RWPE2 (cell line): ENCODE measurements around the gene GPRC5A.

ENCODE experiments used
- ATAC-seq: fragments of 200-7000 bp; cut with Tn5 transposase; 3 replicates; pipeline ENCODE4 v1.9.1; 2021; ENCODE audit warnings: low read depth
- DNase-seq: peaks from one replicate; pipeline ENCODE4 v3.0.0-alpha.2; 2020; ENCODE audit warnings: low spot score
- H3K27ac ChIP-seq: fragments of 450-650 bp; 2 replicates; pipeline ENCODE4 v1.5.1; 2017; ENCODE audit warnings: mild to moderate bottlenecking; ENCODE audit not compliant: poor library complexity, severe bottlenecking
- H3K27me3 ChIP-seq: fragments of 250-450 bp; sonication (Bioruptor Pico); 2 replicates; pipeline ENCODE4 v1.5.1; 2021; ENCODE audit warnings: mild to moderate bottlenecking, moderate library complexity; ENCODE audit not compliant: insufficient read depth, poor library complexity, severe bottlenecking
- H3K36me3 ChIP-seq: fragments of 250-450 bp; sonication (Bioruptor Pico); 2 replicates; pipeline ENCODE4 v1.5.1; 2020; ENCODE audit warnings: low read depth, mild to moderate bottlenecking, moderate library complexity
- H3K4me1 ChIP-seq: fragments of 250-450 bp; sonication (Bioruptor Pico); 2 replicates; pipeline ENCODE4 v1.5.1; 2021; ENCODE audit warnings: mild to moderate bottlenecking, moderate library complexity; ENCODE audit not compliant: insufficient read depth, poor library complexity, severe bottlenecking
- H3K4me3 ChIP-seq: fragments of 250-450 bp; sonication (Bioruptor Pico); 2 replicates; pipeline ENCODE4 v1.5.1; 2021; ENCODE audit warnings: mild to moderate bottlenecking, moderate library complexity; ENCODE audit not compliant: severe bottlenecking
- H3K9me3 ChIP-seq: fragments of 250-450 bp; sonication (Bioruptor Pico); 2 replicates; pipeline ENCODE4 v1.5.1; 2021; ENCODE audit warnings: mild to moderate bottlenecking, moderate library complexity; ENCODE audit not compliant: severe bottlenecking
- TF ChIP-seq, protein P1 (sequence below): fragments of 450-650 bp; IDR thresholded peaks from one replicate; pipeline ENCODE4 v1.5.1; 2017; ENCODE audit warnings: mild to moderate bottlenecking, moderate library complexity; ENCODE audit not compliant: poor library complexity, severe bottlenecking

Gene GPRC5A

DNA sequence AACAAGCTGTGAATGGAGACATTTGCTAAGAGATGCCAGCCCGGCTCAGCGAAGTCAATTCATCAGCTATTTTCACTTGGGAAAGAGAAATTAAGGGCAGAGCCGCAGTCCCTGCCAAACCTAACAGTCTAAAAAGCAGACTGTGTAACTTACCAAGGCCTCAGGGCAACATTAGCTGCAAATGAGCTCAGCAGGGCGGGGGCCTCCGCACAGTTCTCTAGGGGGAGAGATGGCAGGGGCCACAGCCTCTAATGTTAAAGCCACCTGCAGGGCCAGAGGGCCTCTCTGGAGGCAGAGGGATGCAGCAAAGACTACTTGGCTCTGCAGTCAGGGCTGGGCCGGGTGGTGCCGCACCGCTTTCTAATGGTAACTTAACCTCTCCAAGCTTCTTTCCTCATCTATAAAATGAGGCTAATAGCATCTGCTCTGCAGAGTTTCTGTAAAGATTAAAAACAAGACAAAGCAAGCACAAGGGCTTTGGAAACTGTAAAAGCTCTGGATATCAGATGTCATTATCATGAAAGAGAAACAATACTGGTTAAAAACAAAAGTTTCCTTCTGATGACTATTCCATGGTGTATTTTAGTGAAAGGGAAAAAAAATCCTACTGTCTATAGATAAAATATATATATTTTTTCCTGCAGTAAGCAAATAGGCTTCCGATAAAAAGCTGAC lies 13.4 kb upstream of the GPRC5A start:
- Histone ChIP-seq H3K9me3 (no peaks in the 10 kb centered on the region), H3K4me3 (no peak overlapping the region), H3K27ac (peak overlapping the region; percentile 97), H3K36me3 (no peaks in the 10 kb centered on the region), H3K4me1 (peaks cover 44% of the 10 kb centered on the region), H3K27me3 (no peaks in the 10 kb centered on the region)
- DNase-seq = no peak
- TF ChIP-seq, protein P1, sequence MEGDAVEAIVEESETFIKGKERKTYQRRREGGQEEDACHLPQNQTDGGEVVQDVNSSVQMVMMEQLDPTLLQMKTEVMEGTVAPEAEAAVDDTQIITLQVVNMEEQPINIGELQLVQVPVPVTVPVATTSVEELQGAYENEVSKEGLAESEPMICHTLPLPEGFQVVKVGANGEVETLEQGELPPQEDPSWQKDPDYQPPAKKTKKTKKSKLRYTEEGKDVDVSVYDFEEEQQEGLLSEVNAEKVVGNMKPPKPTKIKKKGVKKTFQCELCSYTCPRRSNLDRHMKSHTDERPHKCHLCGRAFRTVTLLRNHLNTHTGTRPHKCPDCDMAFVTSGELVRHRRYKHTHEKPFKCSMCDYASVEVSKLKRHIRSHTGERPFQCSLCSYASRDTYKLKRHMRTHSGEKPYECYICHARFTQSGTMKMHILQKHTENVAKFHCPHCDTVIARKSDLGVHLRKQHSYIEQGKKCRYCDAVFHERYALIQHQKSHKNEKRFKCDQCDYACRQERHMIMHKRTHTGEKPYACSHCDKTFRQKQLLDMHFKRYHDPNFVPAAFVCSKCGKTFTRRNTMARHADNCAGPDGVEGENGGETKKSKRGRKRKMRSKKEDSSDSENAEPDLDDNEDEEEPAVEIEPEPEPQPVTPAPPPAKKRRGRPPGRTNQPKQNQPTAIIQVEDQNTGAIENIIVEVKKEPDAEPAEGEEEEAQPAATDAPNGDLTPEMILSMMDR = no peak
- peak; percentile 13; the same call in 1 of the 3 replicates for ATAC-seq

DNA sequence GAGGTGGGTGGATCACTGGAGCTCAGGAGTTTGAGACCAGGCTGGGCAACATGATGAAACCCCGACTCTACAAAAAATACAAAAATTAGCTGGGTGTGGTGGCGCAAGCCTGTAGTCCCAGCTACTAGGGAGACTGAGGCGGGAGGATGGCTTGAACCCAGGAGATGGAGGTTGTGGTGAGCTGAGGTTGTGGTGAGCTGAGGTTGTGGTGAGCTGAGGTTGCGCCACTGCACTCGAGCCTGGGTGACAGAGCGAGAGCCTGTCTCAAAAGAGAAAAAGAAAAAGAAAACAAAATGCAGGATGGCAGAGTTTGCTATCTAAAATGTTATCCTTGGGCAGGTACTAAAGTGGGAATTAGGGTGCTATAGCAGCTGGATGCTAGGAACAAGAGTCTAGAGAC lies 10.8 kb upstream of the GPRC5A start:
- H3K4me1 ChIP-seq = peaks cover 35% of the 10 kb centered on the region

DNA sequence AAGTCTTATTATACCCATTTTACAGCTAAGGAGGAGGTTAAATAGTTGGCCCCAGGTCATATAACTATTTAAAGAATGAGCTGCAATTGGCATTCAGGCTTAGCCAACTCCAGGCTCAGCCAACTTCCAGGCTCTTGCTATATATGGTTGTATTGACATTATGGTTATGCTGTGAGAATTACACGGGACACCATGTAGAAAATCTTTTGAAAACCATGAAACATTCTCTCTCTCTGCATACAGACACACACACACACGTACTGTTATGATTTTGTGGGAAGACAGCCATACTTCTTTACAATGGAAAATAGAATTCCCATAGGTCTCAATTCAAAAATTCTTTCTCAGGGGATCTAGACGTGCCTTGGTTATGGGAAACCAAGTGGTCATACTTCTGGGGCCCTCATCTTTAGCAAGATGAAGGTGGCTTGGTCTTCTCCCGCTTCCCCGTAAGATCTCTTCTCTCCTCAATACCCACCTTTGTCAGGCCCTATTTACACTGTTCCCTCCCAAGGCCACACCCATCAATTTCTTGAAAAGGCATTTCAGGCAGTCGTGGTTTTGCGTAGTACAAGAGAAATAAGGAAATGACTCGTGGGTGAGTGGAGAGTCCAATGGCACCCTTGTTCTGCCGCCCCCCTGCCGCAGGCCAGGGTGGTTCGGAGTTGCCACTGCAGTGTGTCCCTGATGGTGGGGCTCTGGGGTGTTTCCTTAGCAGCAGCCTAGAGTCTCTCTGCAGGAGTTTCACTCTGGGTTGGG lies 10.0 kb upstream of the GPRC5A start:
- H3K9me3 ChIP-seq = no peaks in the 10 kb centered on the region
- no peaks in the 10 kb centered on the region for H3K27me3 ChIP-seq
- peak overlapping the region; percentile 97 for H3K27ac ChIP-seq
- no peaks in the 10 kb centered on the region for H3K36me3 ChIP-seq
- peak; percentile 67 for ATAC-seq
- TF ChIP-seq, protein P1 = no peak
- DNase-seq = no peak
- H3K4me1 ChIP-seq = peaks cover 35% of the 10 kb centered on the region
- no peak overlapping the region for H3K4me3 ChIP-seq

More for the DNA sequence above, 10.8 kb upstream of the GPRC5A start:
- TF ChIP-seq, protein P1 = no peak
- Histone ChIP-seq H3K27ac (peak overlapping the region; percentile 97), H3K36me3 (no peaks in the 10 kb centered on the region), H3K27me3 (no peaks in the 10 kb centered on the region), H3K4me3 (no peak overlapping the region), H3K9me3 (no peaks in the 10 kb centered on the region)
- no peak for DNase-seq
- no peak for ATAC-seq

DNA sequence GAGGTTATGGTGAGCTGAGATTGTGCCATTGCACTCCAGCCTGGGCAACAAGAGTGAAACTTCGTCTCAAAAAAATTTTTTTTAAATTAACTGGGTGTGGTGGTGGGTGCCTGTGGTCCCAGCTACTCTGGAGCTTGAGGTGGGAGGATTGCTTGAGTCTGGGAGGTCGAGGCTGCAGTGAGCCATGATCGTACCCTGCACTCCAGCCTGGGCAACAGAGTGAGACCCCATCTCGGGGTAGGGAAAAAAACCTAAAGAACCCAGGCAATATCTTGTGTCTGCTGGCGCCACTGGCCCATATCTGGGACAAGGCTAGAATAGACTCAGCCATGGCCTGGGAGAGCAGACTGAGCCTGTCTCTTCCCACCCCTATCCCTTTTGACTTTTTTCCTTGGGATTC lies 9.1 kb upstream of the GPRC5A start:
- Histone ChIP-seq H3K27me3 (no peaks in the 10 kb centered on the region), H3K9me3 (no peaks in the 10 kb centered on the region), H3K27ac (peak overlapping the region; percentile 97), H3K36me3 (no peaks in the 10 kb centered on the region), H3K4me3 (no peak overlapping the region), H3K4me1 (peaks cover 33% of the 10 kb centered on the region)
- TF ChIP-seq, protein P1 = no peak
- ATAC-seq (no peak), DNase-seq (no peak)
